ENCODE data around the gene SHISA6.
A peak's percentile ranks its signal among the peaks of the same experiment; 100 is the strongest.
"Not testable (repeated sequence)": the region's sequence is repeated elsewhere in the genome, so short reads cannot be mapped to it uniquely, and the experiment has no call there.

SHISA6 gene

DNA sequence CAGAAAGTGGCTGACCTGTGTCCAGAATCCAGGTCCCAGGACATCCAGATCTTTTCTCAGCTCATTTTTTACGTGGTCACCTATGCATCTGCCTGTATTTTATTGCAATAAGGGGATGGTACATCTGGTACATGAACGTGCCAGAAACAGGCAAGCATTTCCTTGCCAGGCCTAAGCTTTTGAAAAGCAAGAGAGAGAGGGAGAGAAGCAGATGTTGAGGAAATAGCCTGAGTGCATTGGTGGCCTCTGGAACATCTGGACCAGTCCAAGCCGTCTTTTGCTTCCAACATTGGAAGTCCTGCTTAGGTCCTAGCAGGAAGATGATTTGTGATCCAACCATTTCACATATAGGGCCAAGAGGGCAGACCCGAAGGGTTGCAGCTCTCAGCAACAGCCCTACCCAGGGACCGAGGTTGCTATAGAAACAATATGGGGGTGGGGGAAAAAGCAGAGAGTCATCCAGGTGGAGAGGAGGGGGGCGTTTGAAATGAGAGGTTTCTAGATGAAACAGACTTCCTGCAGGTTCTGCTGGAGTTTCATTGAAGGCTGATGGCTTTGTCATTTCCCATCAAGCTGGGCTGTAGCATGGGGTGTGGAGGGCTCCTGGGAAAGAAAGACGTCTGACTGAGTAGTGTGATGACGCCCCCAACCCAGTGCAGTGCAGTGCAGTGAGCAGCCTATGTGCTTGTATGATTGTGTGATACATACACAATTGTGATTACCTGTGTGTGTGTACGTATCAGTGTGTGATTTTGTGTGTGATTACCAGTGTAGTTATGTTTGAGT lies 61.6 kb downstream of the SHISA6 start:
- DNase-seq (ENCODE audit: low spot score) (no peak), FAIRE-seq (no peak)

DNA sequence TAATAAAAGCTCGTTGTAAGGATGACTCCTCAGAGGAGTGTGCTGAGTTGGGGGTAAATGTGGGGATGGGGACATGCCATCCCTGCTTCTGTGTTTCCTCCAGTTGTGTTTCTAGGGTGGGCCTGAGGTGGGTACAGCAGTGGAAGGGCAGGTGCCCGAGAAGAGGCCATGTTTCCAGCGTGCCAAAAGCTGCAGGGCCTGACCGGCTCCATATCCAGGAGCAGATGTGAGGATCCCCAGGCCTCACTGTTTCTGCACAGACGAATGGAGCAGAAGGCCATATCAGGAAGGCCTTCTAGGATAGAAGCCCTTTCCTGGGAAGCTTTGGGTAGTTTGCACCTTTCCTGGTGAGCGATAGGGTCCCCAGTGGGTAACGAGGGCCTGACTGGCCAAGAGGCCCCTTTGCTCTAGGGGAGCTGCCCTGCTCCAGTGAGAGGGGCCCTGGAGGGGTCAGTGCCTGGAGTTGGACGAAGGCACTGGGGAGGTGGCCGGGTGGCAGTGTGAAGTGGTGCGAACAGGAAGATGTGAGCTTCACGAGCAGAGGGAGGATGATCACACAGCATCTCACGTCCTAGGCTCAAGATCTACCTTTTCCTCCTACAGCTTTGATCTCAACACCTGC lies 62.9 kb downstream of the SHISA6 start:
- FAIRE-seq: no peak
- DNase-seq (ENCODE audit: low spot score): no peak

DNA sequence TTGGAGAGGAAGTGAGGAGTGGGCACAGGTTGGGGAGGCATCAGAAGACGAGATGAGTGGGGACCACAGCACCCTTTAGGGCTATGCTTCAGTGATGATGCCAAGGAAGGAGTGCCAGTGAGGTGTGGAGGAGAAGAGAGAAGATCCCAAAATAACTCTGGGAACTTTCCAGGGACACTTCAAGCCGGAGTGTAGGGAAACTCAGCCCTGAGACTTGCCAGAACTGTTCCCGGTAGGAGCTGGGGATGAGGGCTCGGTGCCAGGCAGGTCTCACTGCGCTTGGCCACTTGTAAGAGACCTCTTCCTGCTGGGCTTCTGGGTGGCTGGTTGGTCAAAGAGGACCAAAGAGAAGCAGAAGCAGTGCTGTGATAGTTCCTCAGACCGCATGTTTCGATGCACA lies 63.6 kb downstream of the SHISA6 start:
- FAIRE-seq: no peak

DNA sequence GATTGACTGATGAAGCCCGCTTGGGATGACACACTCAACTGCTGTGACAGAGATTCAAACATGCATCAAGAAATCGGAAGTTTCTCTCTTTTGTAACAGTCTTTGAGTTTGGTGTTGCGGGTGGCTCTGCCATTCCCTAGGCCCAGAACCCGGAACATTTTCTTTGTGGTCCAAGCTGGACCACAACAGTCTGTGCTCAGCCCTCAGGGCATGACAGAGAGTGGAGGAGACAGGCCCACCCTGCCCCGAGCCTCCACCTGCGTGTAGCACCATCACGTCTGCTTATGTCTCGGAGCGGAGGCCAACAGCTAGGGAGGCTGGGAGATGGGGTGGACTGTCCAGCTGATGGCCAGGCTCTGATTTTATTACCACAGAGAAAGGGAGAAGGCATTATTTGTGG lies 64.5 kb downstream of the SHISA6 start:
- FAIRE-seq (no peak), DNase-seq (ENCODE audit: low spot score) (no peak)

More for the DNA sequence above, 63.6 kb downstream of the SHISA6 start:
- no peak for DNase-seq (ENCODE audit: low spot score)

DNA sequence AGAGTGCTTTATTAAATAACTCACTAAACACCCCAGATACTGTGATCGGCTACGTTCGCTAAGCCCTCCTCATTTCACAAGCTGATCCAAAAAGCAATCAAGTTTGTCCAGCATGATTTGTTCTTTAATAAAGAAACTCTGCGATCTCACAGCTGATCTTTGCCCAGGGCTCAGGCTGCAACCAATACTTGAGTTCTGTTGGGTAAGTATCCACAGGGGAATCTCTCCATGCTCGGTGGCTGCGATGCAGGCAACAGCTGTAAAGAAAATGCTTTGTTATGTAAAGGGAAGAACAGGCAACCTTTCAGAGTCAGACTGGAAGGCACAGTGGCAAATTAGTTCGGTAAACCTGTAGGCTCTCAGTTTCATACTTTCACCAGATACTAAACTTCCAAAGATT lies 67.5 kb downstream of the SHISA6 start:
- FAIRE-seq: no peak
- DNase-seq (ENCODE audit: low spot score): no peak

DNA sequence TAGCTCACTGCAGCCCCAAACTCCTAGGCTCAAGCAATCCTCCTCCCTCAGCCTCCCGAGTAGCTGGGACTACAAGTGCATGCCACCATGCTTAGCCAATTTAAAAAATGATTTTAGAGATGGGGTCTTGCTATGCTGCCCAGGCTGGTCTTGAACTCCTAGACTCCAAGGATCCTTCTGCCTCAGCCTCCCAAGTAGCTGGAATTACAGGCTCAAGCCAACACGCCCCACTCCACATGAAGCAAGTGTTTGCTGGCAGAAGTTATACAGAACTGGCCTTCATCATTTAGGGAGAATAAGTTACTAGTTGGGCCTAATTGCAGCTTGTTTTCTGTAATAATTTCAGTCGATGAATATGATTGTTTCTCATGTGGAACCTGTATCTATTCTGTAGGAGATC lies 68.0 kb downstream of the SHISA6 start:
- FAIRE-seq: no peak
- DNase-seq (ENCODE audit: low spot score): no peak

DNA sequence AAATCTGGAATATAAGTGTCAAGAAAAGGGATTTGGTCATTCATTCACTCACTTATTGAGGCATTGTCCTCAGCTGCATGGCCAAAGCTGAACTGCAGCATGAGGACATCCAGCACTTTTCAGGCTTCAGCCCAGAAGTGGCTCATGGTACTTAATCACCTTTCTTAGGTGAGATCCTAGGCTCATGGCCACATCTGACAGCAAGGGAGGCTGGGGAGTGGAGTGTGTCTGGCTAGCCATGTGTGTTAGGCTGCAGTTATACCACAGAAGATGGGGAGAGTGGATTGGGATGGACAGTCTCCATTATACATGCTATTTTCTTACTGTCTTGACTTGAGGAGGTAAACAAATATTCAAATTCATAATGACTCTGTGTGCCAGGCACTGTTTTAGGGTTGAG lies 68.8 kb downstream of the SHISA6 start:
- FAIRE-seq (no peak), DNase-seq (ENCODE audit: low spot score) (no peak)

DNA sequence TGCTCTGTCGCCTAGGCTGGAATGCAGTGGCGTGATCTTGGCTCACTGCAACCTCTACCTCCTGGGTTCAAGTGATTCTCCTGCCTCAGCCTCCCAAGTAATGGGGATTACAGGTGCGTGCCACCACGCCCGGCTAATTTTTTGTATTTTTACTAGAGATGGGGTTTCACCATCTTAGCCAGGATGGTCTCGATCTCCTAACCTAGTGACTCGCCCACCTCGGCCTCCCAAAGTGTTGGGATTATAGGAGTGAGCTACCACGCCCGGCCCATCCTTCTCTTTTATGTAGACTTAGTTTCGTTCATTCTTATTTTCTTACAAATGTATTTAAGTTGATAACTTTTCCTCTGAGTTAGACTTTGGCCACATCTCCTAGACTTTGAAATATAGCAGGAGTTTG lies 75.4 kb downstream of the SHISA6 start:
- DNase-seq (ENCODE audit: low spot score); FAIRE-seq: not testable (repeated sequence)

DNA sequence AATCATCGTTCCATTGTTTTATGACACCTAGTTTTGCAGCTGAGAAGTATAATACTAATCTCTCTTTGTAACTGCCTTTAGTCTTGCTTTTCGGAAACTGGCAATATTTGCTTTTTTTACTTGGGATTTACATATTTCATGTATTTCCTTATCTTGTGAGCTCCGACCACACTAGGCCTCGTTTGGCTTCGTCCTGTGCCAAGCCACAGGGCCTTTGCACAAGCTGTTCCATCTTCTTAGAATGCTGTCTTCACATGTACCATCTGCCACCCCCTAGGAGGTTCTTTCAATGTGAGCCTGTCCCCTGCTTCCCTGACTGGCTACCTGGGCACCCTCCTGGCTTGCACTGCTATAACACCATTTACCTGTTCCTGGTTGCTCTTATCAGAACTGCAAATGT lies 77.2 kb downstream of the SHISA6 start:
- no peak for FAIRE-seq
- DNase-seq (ENCODE audit: low spot score): no peak

DNA sequence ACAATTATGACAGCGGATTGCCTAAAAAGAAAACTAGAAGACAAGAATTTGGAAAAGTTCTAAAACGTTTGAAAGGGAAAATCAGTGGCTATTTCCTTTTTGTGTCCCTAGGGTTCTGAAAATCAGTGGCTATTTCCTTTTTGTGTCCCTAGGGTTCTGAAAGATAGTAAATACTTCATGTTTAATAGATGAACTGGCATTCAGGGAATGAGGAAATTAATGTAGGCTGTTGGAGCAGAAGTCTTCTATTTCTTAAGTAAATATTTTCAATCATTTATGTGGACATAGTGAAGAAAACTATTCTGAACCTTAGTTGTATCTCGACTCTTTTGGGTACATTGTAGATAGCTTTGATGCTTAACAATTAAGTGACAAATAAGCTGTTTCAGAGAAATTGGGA lies 78.9 kb downstream of the SHISA6 start:
- DNase-seq (ENCODE audit: low spot score) (no peak), FAIRE-seq (no peak)

DNA sequence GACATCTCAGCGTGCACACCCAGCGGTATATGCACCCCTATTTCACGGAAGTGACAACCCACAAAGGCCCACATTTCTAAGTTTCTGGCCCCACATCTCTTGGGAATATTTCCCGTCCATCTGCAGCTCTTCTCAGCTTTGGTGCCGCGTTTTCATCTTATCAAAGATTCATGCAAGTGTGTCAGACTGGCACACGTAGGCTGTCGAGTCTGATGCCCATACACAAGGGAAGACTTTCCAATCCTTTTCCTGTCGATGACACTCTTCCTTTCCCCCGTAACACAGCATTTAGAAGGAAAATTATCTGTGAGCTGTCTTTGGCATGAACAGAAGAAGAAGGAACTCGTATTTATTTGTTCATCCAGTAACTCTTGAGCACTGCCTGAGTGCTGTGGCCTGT lies 83.0 kb downstream of the SHISA6 start:
- DNase-seq (ENCODE audit: low spot score): no peak
- no peak for FAIRE-seq

DNA sequence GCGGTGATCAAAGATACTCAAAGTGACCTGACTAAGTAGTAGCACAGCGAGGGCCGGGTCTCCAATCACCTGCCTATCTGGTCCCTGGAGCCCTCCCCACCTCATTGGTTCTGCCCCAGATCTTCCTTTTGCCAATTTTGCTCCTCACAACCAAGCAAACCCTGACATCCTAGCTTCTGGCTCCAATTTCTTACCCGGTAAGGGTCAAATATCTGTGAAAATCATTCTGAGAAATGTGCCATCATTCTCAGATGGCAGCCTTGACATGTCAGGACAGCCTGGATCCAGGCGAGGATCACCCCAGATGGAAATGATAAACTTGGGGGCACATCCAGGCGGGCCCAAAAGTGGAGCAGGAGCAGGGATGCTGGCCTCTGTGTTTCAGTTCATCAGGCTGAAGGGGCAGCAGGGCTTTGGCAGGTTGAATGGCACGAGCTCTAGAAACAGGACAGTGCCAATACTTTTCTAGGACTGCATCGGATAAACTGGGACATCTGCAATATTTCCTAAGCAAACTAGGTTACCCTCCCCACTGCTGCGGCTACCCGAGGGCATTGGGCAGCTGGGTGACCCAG lies 83.9 kb downstream of the SHISA6 start:
- no peak for FAIRE-seq
- DNase-seq (ENCODE audit: low spot score): no peak

DNA sequence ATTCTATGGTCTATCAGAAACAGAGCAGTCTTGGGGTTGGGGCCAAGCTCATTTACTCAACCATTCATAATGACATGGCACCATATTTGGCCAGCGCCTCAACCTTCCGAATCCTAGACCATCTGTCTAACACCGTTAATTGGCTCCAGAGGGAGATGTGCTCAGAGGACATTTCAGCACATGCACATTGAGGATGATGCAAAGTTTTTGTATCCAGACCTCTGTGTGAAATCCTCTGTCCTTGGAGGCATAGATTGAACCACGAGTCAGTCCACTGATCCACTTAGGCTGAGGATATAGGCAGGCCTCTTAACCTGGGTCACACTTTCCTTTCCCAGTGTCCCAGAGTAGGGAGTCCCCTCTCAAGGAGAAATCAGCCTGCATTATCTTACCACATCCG lies 85.5 kb downstream of the SHISA6 start:
- DNase-seq (ENCODE audit: low spot score) (no peak), FAIRE-seq (no peak)

DNA sequence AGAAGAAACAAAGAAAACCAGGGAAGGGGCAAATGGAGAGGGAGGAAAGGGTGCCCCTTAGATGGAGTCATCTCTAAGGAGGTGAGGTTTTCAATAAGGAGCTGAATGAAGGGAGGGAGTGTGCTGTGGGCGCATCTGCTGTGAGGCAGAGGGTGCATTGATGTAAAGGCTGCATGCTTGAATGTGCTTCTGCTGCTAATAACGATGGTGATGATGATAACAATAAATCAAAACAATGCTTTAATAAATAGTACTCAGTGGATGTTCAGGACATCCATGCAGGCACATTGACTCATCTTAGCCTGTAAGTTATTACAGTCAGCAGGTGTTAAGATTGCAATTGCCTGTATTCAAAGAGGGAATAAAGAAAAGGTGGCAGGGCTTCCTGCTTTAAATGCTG lies 87.8 kb downstream of the SHISA6 start:
- FAIRE-seq (no peak), DNase-seq (ENCODE audit: low spot score) (no peak)

DNA sequence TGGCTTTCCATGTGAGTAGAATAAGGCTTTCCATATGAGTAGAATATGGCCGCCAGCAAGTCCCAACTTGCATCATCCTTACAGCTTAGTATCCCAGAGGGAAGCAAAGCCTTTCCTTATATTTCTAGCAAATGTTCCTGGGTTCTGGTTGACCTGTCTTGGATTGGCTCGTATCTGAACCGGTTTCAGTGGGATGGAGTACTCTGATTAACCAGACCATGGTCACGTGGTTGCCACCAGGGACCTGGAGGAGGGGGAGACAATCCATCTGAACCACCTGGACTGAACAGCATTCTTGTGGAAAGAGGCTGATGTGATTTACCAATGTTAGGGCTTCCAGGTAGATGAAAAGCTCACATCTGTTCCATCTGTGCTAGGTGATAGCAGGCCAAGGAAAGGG lies 89.0 kb downstream of the SHISA6 start:
- DNase-seq (ENCODE audit: low spot score) (no peak), FAIRE-seq (no peak)

DNA sequence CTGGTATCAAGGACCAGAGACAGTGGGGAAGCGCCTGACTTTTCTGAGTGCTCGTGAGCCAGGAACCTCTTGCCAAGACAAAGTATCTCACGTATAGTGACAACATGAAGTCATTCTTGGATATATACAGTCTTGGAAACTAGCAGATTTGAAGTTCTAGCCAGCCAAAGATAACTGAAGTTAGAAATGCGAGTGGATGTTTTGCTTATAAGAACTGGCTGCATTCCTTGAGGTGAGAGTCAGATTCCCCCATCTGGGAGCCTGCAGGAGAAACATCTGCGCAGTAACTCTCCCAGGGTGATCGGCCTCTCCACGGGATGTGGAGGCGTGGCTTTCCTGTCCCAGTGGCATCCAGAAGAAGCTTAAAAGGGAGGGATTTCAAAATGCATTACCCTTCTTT lies 89.8 kb downstream of the SHISA6 start:
- DNase-seq (ENCODE audit: low spot score) (peak; percentile 47), FAIRE-seq (no peak)

DNA sequence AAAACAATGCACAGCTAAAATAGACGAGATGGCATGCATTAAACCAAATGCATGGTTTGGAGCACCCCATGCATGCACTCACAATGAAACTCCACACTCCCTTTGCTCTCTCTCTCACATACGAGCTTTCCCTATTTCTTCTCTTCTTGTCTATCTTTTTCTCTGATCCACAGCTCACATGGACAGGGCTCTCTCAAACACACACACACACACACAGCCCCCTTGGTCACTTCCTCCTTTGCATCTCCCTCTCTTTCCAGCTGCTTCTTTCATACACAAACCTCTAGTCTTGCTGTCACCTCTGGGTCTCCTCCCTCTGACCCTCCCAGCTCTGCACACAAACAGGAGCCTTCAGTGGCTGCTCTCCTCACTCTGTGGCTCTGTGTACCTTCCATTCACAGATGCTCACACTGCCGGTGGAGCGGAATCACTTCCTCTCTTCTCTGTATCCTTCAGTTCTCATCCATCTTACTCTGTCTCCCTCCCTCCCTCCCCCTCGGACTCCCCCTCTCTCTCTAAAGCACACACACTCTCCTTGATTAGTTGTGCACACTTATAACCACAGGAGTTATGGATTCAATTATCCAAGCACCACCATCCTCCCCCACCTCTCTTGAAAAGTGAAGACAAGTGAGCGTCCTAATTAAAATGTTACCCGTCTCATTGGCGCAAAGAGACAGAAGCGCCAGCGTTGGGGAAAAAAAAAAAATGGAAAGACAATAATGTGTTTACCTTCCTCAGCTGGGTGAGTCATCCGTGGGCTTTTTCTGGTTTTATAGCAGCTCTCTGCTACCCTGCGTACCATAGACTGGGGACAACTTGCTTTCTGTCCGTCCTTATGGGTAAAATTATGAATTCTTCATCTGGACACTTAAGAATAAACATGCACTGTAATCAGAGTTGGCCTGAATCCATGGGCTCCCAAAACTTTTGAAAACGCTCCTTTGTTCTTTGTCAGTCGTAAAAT lies 90.8 kb downstream of the SHISA6 start:
- DNase-seq (ENCODE audit: low spot score): peak; percentile 20
- no peak for FAIRE-seq

DNA sequence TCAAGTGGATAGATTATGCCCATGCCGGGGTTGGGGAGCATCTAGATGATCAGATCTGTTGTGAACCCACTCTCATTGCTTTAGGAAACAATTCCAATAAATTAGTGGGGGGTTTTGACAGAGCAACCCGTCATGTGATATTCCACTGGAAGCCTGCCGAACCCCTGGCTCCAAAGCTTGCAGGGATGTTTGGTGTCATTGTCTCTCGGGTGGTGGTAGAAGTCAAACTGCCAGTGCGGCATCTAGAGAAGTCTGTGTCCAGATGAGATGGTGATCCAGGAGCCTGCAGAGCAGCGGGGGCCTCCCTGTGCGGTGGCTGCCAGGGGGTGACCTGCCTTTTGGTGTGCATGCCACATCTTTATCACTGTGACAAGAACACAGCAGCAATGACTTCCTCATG lies 91.7 kb downstream of the SHISA6 start:
- FAIRE-seq (no peak), DNase-seq (ENCODE audit: low spot score) (no peak)

DNA sequence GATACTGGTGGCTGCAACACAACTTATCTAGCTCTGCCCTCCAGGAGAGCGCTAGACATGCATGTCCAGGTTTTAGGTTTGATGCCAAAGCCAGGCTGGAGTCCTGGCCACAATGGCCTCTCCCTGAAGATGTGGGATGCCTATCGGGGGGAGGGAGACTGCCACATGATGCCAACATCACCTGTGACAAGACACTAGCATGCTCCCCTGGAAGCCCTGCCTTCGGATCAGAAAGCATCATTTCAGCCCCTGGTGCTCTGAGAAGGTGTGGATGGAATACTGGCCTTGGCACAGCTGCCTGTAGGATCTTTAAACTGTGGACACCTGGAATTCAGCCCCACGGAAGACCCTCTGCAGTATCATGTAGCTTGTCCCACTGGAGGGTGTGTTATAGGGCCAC lies 93.5 kb downstream of the SHISA6 start:
- DNase-seq (ENCODE audit: low spot score): no peak
- FAIRE-seq: no peak

DNA sequence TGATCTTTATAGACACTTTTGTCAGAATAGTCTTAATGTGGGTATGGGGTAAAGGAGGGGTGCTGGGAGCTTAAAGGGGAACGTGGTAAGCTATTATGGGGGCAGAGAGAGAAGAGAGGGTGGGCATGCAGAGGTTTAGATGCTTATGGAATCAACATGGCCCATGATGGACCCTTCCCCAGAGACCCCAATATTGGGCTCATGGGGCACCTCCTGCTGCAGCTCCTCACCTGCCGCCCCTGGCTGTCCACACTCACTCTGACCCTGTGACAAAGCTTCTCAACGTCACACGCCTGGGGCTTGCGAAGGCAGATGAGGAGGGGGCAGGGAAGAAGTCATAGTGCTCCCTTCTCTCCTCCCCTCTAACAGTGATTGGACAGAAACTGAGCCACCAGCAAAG lies 95.3 kb downstream of the SHISA6 start:
- FAIRE-seq (no peak), DNase-seq (ENCODE audit: low spot score) (no peak)

DNA sequence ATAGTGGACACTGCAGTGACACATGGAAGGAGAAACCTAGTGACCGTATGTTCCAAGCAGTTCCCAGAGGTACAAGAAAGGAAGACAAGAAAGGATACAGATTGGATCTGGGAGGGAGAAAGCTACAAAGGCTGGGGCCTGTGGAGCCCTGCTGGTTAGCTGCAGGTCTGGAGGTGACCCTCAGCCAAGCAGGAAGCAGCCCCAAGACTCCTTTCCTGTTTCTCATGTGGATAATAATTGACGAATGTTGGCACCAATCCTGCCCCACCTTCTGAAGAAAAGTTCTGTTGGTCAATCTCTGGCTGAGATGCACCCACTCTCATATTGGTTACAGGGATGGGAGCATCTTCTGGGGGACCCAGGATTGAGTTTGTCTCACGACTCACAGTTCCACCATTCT lies 99.8 kb downstream of the SHISA6 start:
- FAIRE-seq (no peak), DNase-seq (ENCODE audit: low spot score) (no peak)

DNA sequence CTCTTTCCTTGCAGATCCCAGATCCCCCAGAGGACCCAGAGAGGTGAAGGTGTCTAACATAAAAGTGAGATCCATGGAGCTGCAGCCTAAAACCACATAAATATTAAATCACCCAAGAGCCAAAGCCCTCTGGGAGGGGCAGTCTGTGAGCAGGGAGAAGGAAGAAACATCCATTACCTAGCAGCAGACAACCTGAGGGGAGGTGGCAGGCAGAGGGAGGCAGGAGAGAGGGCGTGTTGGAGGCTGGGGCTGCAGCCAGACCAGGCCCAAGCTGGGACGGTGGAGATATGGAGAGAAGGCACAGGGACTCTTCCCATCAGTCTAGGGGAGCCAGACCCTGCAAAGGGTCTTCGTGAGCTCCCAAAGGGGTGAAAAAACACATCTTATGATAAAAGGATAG lies 101.1 kb downstream of the SHISA6 start:
- FAIRE-seq: no peak
- no peak for DNase-seq (ENCODE audit: low spot score)

Data from urothelium cell line (cell line).